Smooth muscle cell (in vitro differentiated cells): Measurements from ENCODE around the gene ZNF526. TPM values are rescaled to one million over a fixed set of nuclear protein-coding genes. Genes with fewer than 3 reads are reported as not detected.

Source experiments
- DNase-seq: peaks from one replicate; lab custom pipeline; 2025; ENCODE audit not compliant: unreplicated experiment; lab: John Stamatoyannopoulos, UW
- H2AFZ ChIP-seq: fragments of 200-600 bp; sonication (generic); 2 replicates; pipeline ENCODE4 v1.6.0; 2016; ENCODE audit warnings: antibody characterized with exemption, low read depth, mild to moderate bottlenecking
- H3F3A ChIP-seq: fragments of 200-600 bp; sonication (generic); 2 replicates; pipeline ENCODE4 v1.6.0; 2017; ENCODE audit warnings: antibody characterized with exemption, low read depth
- H3K27ac ChIP-seq: fragments of 200-600 bp; sonication (generic); 2 replicates; pipeline ENCODE4 v1.5.1; 2016; ENCODE audit warnings: low read depth, mild to moderate bottlenecking
- H3K27me3 ChIP-seq: fragments of 200-600 bp; sonication (generic); 2 replicates; pipeline ENCODE4 v1.6.1; 2016; ENCODE audit warnings: low read depth, mild to moderate bottlenecking
- H3K36me3 ChIP-seq: fragments of 200-600 bp; sonication (generic); 2 replicates; pipeline ENCODE4 v1.5.1; 2016; ENCODE audit warnings: low read depth
- H3K4me1 ChIP-seq: fragments of 200-600 bp; sonication (generic); 2 replicates; pipeline ENCODE4 v1.5.1; 2016; ENCODE audit warnings: low read depth
- H3K4me2 ChIP-seq: fragments of 200-600 bp; sonication (generic); 2 replicates; pipeline ENCODE4 v1.6.0; 2016; ENCODE audit warnings: mild to moderate bottlenecking
- H3K4me3 ChIP-seq: fragments of 200-600 bp; sonication (generic); 2 replicates; pipeline ENCODE4 v1.5.1; 2016; ENCODE audit warnings: mild to moderate bottlenecking
- H3K79me2 ChIP-seq: fragments of 200-600 bp; sonication (generic); 2 replicates; pipeline ENCODE4 v1.6.0; 2016; ENCODE audit warnings: low read depth, mild to moderate bottlenecking
- H3K9ac ChIP-seq: fragments of 200-600 bp; sonication (generic); 2 replicates; pipeline ENCODE4 v1.6.0; 2016; ENCODE audit warnings: low read depth
- H3K9me3 ChIP-seq: fragments of 200-600 bp; sonication (generic); replicated peaks from 2 replicates; pipeline ENCODE4 v1.5.1; 2016; ENCODE audit warnings: low read depth
- H4K20me1 ChIP-seq: fragments of 200-600 bp; sonication (generic); 2 replicates; pipeline ENCODE4 v1.6.0; 2016; ENCODE audit warnings: low read depth
- WGBS: methylation state at CpG from one replicate; pipeline ENCODE4 v1.1.7; 2016; ENCODE audit warnings: low lambda C conversion rate; 5-methylcytosine and 5-hydroxymethylcytosine counted together
- polyA plus RNA-seq: library from polyadenylated mRNA; unstranded; fragments of >200 nt; fragmentation: Nextera tagmentation; extraction: Ambion mirVana; gene quantifications from 2 replicates; pipeline ENCODE4 v1.2.1, GENCODE V29; 2016
- total RNA-seq: library from RNA; depleted of rRNA; stranded (reverse); fragments of >200 nt; gene quantifications from 2 replicates; pipeline ENCODE4 v1.2.3, GENCODE V29; 2014
- TF ChIP-seq, protein P1 (sequence below): fragments of 200-600 bp; sonication (generic); IDR thresholded peaks from 2 replicates; pipeline ENCODE4 v1.5.1; 2017; ENCODE audit warnings: borderline replicate concordance, mild to moderate bottlenecking, antibody characterized with exemption; ENCODE audit not compliant: insufficient read depth, poor library complexity, severe bottlenecking

Gene ZNF526
- total and polyA plus RNA-seq, 2 experiments from 2014 or later: 5.0 to 12.1 TPM

DNA sequence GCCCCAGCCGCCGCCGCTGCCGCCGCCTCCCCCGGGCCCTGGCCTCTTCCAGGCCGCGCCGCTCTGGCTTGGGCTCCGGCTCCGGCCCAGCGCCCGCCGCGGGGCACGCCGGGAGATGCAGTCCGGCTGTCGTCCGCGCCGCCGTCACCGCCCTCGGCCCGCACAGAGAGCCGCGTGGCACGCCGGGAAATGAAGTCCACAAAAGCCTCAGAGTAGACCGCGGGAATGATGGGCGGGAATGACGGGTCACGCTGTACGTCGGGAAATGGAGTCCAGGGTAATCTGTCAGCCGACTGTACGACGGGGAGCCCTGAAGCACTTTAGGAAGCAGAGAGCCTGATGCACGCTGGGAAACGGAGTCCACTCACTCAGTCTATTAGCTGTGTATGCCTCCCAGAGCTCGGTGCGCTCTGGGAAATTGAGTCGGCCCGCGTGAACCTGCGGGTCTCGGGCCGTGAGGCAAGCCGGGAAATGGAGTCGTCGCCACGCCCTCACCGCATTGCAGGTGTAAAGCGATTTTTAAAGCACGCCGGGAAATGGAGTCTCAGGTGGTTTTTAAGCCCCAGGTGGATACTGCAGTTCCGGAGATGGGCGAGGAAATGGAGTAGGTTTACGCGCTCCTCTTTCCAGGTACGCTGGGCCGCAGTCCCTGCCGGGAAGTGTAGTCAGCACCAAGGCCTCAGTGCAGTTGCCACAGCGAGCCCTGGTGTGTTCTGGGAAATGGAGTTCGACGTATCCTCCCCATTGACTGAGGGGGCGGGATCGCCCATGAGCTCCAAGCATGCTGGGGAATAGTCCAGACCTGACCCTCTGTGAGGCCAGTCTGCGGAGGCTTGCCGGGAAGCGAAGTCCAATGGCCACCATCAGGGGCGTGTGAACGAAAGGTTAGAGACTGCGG, 22.6 kb downstream of the ZNF526 start, which contains the start of gene GSK3A:
TSS of gene GSK3A (minus strand) at position 91 of the 898 bp plus-strand sequence. CDS start 137 bp downstream, outside the sequence.
- Histone ChIP-seq H3K9ac (peak within 1 kb of the TSS; percentile 93), H2AFZ (no peak within 1 kb of the TSS), H3K4me2 (peak within 1 kb of the TSS; percentile 100), H3K27me3 (no peaks in the 10 kb centered on the region), H3K36me3 (no peaks in the 10 kb centered on the region), H3K9me3 (no peaks in the 10 kb centered on the region), H3F3A (peaks cover 22% of the 10 kb centered on the region), H3K4me1 (peaks cover 15% of the 10 kb centered on the region), H3K4me3 (peak within 1 kb of the TSS; percentile 57), H4K20me1 (peaks cover 50% of the 10 kb centered on the region), H3K27ac (peak within 1 kb of the TSS; percentile 74), H3K79me2 (peaks cover 42% of the 10 kb centered on the region)
- WGBS: 1% methylated on average over 73 of the region's 76 CpGs
- TF ChIP-seq, protein P1, sequence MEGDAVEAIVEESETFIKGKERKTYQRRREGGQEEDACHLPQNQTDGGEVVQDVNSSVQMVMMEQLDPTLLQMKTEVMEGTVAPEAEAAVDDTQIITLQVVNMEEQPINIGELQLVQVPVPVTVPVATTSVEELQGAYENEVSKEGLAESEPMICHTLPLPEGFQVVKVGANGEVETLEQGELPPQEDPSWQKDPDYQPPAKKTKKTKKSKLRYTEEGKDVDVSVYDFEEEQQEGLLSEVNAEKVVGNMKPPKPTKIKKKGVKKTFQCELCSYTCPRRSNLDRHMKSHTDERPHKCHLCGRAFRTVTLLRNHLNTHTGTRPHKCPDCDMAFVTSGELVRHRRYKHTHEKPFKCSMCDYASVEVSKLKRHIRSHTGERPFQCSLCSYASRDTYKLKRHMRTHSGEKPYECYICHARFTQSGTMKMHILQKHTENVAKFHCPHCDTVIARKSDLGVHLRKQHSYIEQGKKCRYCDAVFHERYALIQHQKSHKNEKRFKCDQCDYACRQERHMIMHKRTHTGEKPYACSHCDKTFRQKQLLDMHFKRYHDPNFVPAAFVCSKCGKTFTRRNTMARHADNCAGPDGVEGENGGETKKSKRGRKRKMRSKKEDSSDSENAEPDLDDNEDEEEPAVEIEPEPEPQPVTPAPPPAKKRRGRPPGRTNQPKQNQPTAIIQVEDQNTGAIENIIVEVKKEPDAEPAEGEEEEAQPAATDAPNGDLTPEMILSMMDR: no peak
- DNase-seq: peak; percentile 92

DNA sequence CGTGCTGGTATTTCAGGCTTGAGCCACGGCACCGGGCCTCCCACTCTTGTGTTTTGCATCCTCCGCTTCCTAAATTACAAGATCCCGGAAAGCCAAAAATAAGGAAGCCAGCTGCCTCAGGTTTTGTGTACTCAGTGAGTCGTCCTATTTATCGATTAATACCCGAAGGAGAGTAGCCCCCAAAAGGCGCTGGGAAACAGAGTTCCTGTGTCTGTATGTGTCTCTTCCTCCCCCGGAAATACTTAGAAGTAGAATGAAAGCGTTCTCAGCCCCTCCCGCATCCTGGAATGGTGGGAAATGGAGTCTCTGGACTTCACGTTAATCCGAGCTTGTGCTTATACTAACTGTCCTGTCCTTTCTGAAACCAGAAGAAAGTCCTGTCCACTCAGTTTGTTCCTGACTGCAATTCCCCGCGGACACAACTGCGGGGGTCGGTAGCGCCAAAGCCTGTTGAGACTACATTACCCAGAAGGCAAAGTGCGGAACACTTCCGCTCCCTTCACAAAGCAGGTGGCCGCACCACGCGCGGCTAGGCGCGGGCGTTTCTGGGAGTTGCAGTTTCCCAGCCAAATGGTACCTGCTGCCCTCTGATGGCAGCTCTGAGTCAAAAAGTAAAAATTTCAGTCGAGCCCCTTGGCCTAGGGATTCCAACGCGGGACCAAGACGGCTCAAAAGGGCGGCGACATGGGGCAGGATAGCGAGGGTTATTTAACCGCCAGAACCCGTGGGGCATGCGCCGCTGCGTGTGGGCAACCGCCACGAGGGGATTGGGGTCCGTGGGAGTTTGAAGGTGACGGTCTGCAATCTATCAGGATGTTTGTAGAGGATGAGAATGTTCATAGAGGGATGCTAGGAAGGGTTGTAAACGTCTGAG, 24.5 kb downstream of the ZNF526 start:
- Histone ChIP-seq H3K9ac (peak overlapping the region; percentile 27), H3K79me2 (peaks cover 34% of the 10 kb centered on the region), H3K9me3 (no peaks in the 10 kb centered on the region), H4K20me1 (peaks cover 58% of the 10 kb centered on the region), H3K36me3 (no peaks in the 10 kb centered on the region), H3K4me3 (peak overlapping the region; percentile 57), H3K4me1 (peaks cover 15% of the 10 kb centered on the region), H3K4me2 (peak overlapping the region; percentile 93), H2AFZ (no peak overlapping the region), H3K27ac (peak overlapping the region; percentile 59), H3F3A (peaks cover 32% of the 10 kb centered on the region), H3K27me3 (no peaks in the 10 kb centered on the region)
- DNase-seq: peak; percentile 56
- WGBS: 5% methylated on average over 45 of the region's 45 CpGs
- TF ChIP-seq, protein P1: peak; percentile 40

DNA sequence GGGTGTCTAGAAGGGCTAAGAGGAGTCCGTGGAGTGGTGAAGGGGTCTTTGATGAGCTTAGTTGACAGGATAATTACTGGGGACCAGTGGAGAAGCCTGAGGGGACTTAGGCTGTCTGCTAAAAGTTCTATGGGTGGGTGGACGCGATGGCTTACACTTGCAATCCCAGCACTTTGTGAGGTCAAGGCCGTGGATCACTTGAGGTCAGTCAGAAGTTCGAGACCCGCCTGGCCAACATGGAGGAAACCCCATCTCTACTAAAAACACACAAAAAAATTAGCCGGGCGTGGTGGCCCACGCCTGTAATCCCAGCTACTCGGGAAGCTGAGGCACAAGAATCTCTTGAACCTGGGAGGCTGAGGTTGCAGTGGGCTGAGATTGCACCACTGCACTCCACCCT, 25.1 kb downstream of the ZNF526 start:
- Histone ChIP-seq H3K27me3 (no peaks in the 10 kb centered on the region), H3K27ac (peak overlapping the region; percentile 47), H3F3A (peaks cover 32% of the 10 kb centered on the region), H3K4me2 (peak overlapping the region; percentile 93), H3K79me2 (peaks cover 34% of the 10 kb centered on the region), H3K36me3 (no peaks in the 10 kb centered on the region), H3K4me1 (peaks cover 15% of the 10 kb centered on the region), H3K9me3 (no peaks in the 10 kb centered on the region), H3K4me3 (no peak overlapping the region), H3K9ac (no peak overlapping the region), H2AFZ (no peak overlapping the region), H4K20me1 (peaks cover 58% of the 10 kb centered on the region)
- 84% methylated on average over 10 of the region's 10 CpGs for WGBS
- TF ChIP-seq, protein P1: no peak
- DNase-seq: no peak
